Stimulated activated CD4-positive, alpha-beta T cell treated with anti-CD3 and anti-CD28 coated beads, Interleukin-4, amount 100 ng/mL, for 48 hours (primary cell): Measurements from ENCODE around the gene WNT9B.
"Not testable (repeated sequence)": the region's sequence is repeated elsewhere in the genome, so short reads cannot be mapped to it uniquely, and the experiment has no call there.

Experiments
- DNase-seq, 2 donors: peaks; one replicate each; pipeline ENCODE4 v3.0.0-alpha.2; 2020; ENCODE audit warnings: low read depth in 2 of 2

WNT9B gene

DNA sequence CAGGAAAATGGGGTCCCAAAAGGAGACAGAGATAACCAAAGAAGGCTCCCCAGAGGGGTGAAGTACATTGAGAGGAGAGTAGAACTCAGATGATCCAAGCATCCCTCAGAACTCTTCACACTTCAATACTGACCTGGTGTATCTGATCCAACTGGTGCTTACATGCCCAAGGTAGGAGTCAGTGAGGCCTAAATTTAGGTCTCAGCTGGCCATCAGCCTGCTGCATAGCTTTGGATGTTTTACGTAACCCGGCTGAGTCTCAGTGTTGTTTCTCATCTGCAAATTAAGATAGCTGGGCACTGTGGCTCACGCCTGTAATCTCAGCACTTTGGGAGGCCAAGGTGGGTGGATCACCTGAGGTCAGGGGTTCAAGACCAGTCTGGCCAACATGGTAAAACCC, 59.9 kb downstream of the WNT9B start:
- DNase-seq, result no peak

DNA sequence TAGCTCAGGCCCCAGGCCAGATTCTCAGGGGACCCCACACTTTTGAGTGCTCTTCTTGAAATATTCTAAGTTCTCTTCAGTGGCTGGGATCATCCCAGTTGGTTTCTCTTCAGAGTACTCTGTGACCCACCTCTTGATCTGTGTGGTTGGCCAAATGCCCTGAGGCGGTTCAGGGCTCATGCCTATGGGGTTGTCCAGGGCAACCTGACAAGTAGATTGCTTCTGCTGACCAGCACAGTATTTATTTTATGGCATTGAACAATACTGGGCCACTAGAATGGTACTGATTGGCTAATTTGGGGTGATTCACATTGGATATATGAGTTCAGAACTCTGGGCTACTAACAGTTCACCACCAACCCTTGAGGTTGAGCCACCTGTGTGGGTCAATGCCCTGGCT, 64.2 kb downstream of the WNT9B start:
- no peak for DNase-seq

DNA sequence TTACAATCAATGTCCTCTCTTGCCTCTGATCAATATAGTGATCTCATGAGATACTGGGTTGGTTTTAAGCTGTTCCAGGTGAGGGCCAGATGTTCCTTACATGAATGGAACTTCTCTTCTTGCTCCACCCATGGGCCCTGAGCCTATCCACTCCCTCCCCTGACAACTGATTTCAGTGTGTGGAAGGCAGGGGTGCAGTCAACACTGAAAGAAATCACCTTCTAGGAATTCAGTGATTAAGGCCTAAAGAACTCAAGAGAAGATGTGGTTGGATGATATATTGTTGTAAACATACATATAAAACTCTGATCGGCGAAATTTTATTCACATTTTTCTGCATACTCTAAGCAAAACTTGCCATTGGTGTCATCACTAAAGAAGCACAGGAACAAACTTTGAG, 64.8 kb downstream of the WNT9B start:
- no peak for DNase-seq

- DNase-seq, result no peak
These were observed 65.2 kb downstream of the WNT9B start for GRCh38 chr17:46916623-46917022.

GRCh38 chr17:46917041-46917440, 65.7 kb downstream of the WNT9B start:
- no peak for DNase-seq

DNA sequence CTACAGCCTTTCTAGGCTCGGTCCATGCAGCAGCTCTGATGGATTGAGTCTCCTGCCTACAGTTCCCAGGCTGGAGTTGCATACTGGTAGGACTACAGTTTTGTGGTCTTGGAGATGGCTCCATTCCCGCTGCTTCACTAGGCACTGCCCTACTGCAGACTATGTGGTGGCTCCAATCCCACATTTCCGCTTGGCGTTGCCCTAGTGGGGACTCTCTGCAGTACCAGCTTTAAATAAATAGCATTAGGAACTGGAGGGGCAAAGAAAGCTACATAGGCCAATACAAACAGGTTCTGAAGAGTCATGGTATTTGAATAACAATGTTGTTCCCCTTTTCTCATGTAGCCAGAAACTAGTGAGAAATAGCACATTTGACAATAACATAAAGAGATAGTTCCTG, 66.1 kb downstream of the WNT9B start:
- no peak for DNase-seq

- not testable (repeated sequence) for DNase-seq
These were observed 70.6 kb downstream of the WNT9B start for GRCh38 chr17:46921962-46922361.

- no peak for DNase-seq
These were observed 71.1 kb downstream of the WNT9B start for GRCh38 chr17:46922487-46922803.

GRCh38 chr17:46922804-46923635, 71.6 kb downstream of the WNT9B start, which contains the start of gene GOSR2:
Gene GOSR2 (plus strand): TSS chr17:46923160. CDS start chr17:46923193, 33 bp downstream.
- DNase-seq, result peak; percentile 85 to 88

- DNase-seq, result no peak
These were observed 73.9 kb downstream of the WNT9B start for GRCh38 chr17:46925185-46925868.

GRCh38 chr17:46928467-46929261, 77.3 kb downstream of the WNT9B start:
- no peak for DNase-seq

GRCh38 chr17:46929413-46929812, 78.0 kb downstream of the WNT9B start:
- DNase-seq, result no peak

GRCh38 chr17:46930051-46930450, 78.7 kb downstream of the WNT9B start:
- DNase-seq, result no peak

DNA sequence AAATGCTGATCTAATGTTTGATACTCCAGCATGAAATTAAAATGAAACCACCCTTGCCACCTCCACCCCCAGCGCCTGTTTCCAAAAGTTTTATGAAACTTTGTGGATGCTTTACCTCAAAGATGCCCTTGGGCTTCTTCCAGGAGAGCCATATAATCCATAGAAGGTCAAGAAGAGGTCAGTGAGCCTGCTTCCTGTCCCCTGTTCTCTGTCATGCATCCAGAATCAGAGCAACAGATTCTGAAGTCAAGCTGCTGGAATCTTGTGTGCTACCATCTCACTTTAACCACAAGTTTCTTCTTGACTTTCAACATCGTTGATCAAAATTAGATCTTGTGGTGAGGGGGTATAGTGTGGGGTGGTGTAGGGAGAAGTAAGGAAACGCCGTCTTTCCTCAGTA, 80.2 kb downstream of the WNT9B start:
- DNase-seq, result no peak

- DNase-seq, result no peak
These were observed 84.4 kb downstream of the WNT9B start for GRCh38 chr17:46935658-46936266.
